Stimulated activated CD4-positive, alpha-beta T cell treated with anti-CD3 and anti-CD28 coated beads, Interleukin-1b, Interleukin-23, amount 100 ng/mL, for 48 hours (primary cell): Measurements from ENCODE around the gene GANAB.
"Not testable (repeated sequence)": the region's sequence is repeated elsewhere in the genome, so short reads cannot be mapped to it uniquely, and the experiment has no call there.

Experiments
- DNase-seq: peaks from one replicate; pipeline ENCODE4 v3.0.0-alpha.2; 2020

The GANAB gene

GRCh38 chr11:62621027-62621566 is 25.3 kb downstream of the GANAB start:
- no peak for DNase-seq

GRCh38 chr11:62616957-62617356 is 29.5 kb downstream of the GANAB start:
- DNase-seq: not testable (repeated sequence)

GRCh38 chr11:62615521-62615920 is 30.9 kb downstream of the GANAB start:
- no peak for DNase-seq

GRCh38 chr11:62614275-62614674 is 32.1 kb downstream of the GANAB start:
- DNase-seq: peak; percentile 71

- no peak for DNase-seq
Observed at GRCh38 chr11:62613291-62613778, 33.1 kb downstream of the GANAB start.

- DNase-seq: peak; percentile 85
Observed at GRCh38 chr11:62612366-62613290, 33.8 kb downstream of the GANAB start, which contains the start of the genes EML3 and ROM1. EML3 (minus strand) TSS chr11:62612775; CDS start chr11:62612457, 318 bp downstream. ROM1 (plus strand) TSS chr11:62613257; CDS start chr11:62613282, 25 bp downstream.

- DNase-seq: peak; percentile 55
Observed at GRCh38 chr11:62611705-62612365, 34.6 kb downstream of the GANAB start.

- no peak for DNase-seq
Observed at GRCh38 chr11:62610814-62611704, 35.4 kb downstream of the GANAB start.

- no peak for DNase-seq
Observed at GRCh38 chr11:62610403-62610802, 36.0 kb downstream of the GANAB start.

GRCh38 chr11:62608776-62609175 is 37.6 kb downstream of the GANAB start:
- no peak for DNase-seq

GRCh38 chr11:62607714-62608113 is 38.7 kb downstream of the GANAB start:
- DNase-seq: no peak

- no peak for DNase-seq
Observed at GRCh38 chr11:62605902-62606301, 40.5 kb downstream of the GANAB start.

GRCh38 chr11:62605467-62605866 is 40.9 kb downstream of the GANAB start:
- DNase-seq: no peak

- no peak for DNase-seq
Observed at GRCh38 chr11:62604460-62605120, 41.8 kb downstream of the GANAB start.

- no peak for DNase-seq
Observed at GRCh38 chr11:62603776-62604299, 42.6 kb downstream of the GANAB start.

- DNase-seq: no peak
Observed at GRCh38 chr11:62603072-62603408, 43.4 kb downstream of the GANAB start.

- DNase-seq: no peak
Observed at GRCh38 chr11:62602141-62603071, 44.0 kb downstream of the GANAB start.

- peak; percentile 100 for DNase-seq
Observed at GRCh38 chr11:62601372-62602140, 44.9 kb downstream of the GANAB start, which contains the start of gene MTA2. MTA2 (minus strand) TSS chr11:62601865; CDS start chr11:62601450, 415 bp downstream.

- peak; percentile 46 for DNase-seq
Observed at GRCh38 chr11:62601122-62601371, 45.4 kb downstream of the GANAB start.
